ENCODE data around the gene PARK7. TPM values are rescaled to one million over a fixed set of nuclear protein-coding genes. Genes with fewer than 3 reads are reported as not detected.
A peak's percentile ranks its signal among the peaks of the same experiment; 100 is the strongest.
"Not testable (repeated sequence)": the region's sequence is repeated elsewhere in the genome, so short reads cannot be mapped to it uniquely, and the experiment has no call there.

The PARK7 gene
- total RNA-seq, 1 experiment from 2014 or later: 207 TPM

DNA sequence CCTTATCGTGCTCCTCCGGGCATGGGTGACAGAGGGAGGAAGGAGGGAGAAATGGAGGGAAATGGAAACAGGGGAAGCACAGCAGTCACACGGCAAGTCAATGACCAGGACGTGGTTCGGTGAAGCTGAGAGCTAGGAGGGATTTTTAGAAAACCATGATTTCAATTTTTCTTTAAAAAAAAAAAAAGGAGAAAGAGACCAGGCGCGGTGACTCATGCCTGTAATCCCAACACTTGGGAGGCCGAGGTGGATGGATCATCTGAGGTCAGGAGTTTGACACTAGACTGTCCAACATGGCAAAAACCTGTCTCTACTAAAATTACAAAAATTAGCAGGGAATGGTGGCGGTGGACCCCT, 20.1 kb upstream of the PARK7 start:
- DNase-seq: no peak
- peak overlapping the region; percentile 41 for H3K4me3 Mint-ChIP-seq (ENCODE audit: low read depth, unreplicated experiment)
- no peaks in the 10 kb centered on the region for H3K36me3 Mint-ChIP-seq (ENCODE audit: insufficient read depth, unreplicated experiment)
- H3K27ac Mint-ChIP-seq (ENCODE audit: unreplicated experiment): no peak overlapping the region
- H3K4me1 Mint-ChIP-seq (ENCODE audit: low read depth, unreplicated experiment): peaks cover 24% of the 10 kb centered on the region
- CTCF ChIA-PET: interaction anchor here (0.9 kb wide), 1 partner anchor 9 kb away, joined by 4 read pairs; no protein-coding TSS in a partner anchor
- TF ChIP-seq, protein P1, sequence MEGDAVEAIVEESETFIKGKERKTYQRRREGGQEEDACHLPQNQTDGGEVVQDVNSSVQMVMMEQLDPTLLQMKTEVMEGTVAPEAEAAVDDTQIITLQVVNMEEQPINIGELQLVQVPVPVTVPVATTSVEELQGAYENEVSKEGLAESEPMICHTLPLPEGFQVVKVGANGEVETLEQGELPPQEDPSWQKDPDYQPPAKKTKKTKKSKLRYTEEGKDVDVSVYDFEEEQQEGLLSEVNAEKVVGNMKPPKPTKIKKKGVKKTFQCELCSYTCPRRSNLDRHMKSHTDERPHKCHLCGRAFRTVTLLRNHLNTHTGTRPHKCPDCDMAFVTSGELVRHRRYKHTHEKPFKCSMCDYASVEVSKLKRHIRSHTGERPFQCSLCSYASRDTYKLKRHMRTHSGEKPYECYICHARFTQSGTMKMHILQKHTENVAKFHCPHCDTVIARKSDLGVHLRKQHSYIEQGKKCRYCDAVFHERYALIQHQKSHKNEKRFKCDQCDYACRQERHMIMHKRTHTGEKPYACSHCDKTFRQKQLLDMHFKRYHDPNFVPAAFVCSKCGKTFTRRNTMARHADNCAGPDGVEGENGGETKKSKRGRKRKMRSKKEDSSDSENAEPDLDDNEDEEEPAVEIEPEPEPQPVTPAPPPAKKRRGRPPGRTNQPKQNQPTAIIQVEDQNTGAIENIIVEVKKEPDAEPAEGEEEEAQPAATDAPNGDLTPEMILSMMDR (IDR thresholded peaks at IDR 0.05; ENCODE audit: unreplicated experiment): no peak
- no TSS peak for BruUV-seq (replicated peaks)
- intact Hi-C loops (cut with micrococcal nuclease; ENCODE audit: unreplicated experiment): no loop called here
- no peaks in the 10 kb centered on the region for H3K9me3 Mint-ChIP-seq (ENCODE audit: low read depth, unreplicated experiment)
- H3K27me3 Mint-ChIP-seq (ENCODE audit: unreplicated experiment): peaks cover 30% of the 10 kb centered on the region

DNA sequence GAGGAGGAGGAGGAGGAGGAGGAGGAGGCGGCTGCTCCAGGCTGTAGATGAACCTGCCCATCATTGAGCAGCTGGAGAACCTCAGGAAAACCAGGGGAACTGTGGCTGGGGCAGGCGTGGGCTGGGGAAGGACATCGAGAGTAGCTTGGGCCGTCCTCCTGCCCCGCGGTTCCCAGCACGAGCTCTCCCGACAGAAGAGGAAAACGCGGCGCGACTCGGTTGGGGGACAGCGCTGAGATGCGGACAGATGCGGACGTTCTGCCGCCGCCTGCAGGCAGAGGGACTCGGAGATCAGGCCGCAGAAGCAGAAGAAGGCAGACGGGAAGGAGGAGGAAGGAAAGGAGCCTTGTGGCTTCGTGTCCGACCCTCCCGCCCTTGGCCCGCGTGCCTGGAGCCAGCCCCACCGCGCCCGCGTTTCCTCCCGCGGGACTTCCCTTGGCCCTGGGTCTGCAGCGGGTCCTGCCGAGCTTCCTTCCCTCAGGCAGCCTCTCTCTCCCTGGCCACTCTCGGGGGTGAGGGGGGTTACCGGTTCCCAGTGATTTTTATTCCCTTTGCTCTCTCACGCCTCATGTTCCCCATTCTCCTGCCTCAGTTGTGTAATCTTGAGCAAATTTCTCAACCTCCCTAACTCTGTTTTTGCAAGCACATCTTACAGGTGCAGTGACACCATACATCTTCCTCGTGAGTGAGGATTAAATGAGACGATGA, 19.1 kb upstream of the PARK7 start:
- peak; percentile 31 for DNase-seq
- Mint-ChIP-seq H3K36me3 (ENCODE audit: insufficient read depth, unreplicated experiment) (no peaks in the 10 kb centered on the region), H3K27me3 (ENCODE audit: unreplicated experiment) (peaks cover 30% of the 10 kb centered on the region), H3K4me1 (ENCODE audit: low read depth, unreplicated experiment) (peaks cover 24% of the 10 kb centered on the region), H3K27ac (ENCODE audit: unreplicated experiment) (no peak overlapping the region), H3K9me3 (ENCODE audit: low read depth, unreplicated experiment) (no peaks in the 10 kb centered on the region), H3K4me3 (ENCODE audit: low read depth, unreplicated experiment) (peak overlapping the region; percentile 41)
- CTCF ChIA-PET: no interaction called here
- no TSS peak for BruUV-seq (replicated peaks)
- TF ChIP-seq, protein P1 (IDR thresholded peaks at IDR 0.05; ENCODE audit: unreplicated experiment): no peak
- intact Hi-C loops (cut with micrococcal nuclease; ENCODE audit: unreplicated experiment): no loop called here

DNA sequence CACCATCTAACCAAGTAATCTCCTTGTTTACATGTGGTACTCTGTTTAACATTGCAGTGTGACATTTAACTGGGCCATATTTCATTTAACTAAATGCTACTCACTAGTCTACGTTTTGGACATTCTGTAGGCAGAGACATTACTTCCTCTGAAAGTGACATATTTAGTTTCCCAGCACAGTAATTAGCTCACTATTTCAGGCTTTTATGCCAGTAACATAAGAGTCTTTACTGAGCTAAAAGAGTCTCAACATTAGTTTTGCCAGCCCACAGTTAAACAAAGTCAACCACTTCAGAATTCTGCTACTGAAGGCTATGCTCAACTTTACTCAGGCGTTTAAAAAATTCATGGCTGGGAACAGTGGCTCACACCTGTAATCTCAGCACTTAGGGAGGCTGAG, 18.3 kb upstream of the PARK7 start:
- TF ChIP-seq, protein P1 (IDR thresholded peaks at IDR 0.05; ENCODE audit: unreplicated experiment): no peak
- DNase-seq: no peak
- no TSS peak for BruUV-seq (replicated peaks)
- no peak overlapping the region for H3K4me3 Mint-ChIP-seq (ENCODE audit: low read depth, unreplicated experiment)
- no peaks in the 10 kb centered on the region for H3K9me3 Mint-ChIP-seq (ENCODE audit: low read depth, unreplicated experiment)
- peaks cover 24% of the 10 kb centered on the region for H3K4me1 Mint-ChIP-seq (ENCODE audit: low read depth, unreplicated experiment)
- peaks cover 30% of the 10 kb centered on the region for H3K27me3 Mint-ChIP-seq (ENCODE audit: unreplicated experiment)
- CTCF ChIA-PET: no interaction called here
- no peak overlapping the region for H3K27ac Mint-ChIP-seq (ENCODE audit: unreplicated experiment)
- intact Hi-C loops (cut with micrococcal nuclease; ENCODE audit: unreplicated experiment): no loop called here
- no peaks in the 10 kb centered on the region for H3K36me3 Mint-ChIP-seq (ENCODE audit: insufficient read depth, unreplicated experiment)

DNA sequence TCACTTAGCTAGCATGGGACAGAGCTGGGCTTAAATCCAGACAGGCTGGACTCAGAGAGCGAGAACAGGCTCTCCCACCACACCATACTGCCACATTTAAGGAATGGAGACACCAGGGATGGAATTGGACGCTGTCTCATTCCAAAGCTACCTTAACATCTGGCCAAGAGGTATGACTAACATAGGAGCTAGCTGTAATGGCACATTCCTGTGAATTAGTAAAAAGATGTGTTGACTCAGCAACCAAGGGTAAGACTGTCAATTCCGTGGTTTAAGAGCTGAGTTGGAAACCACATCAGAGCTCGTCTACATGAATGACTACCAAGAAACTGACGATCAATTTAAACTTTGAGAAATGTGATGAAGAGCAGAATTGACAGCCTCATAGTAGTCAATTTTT, 12.6 kb upstream of the PARK7 start:
- H3K9me3 Mint-ChIP-seq (ENCODE audit: low read depth, unreplicated experiment): no peaks in the 10 kb centered on the region
- DNase-seq: no peak
- TF ChIP-seq, protein P1 (IDR thresholded peaks at IDR 0.05; ENCODE audit: unreplicated experiment): no peak
- intact Hi-C loops (cut with micrococcal nuclease; ENCODE audit: unreplicated experiment): no loop called here
- no peaks in the 10 kb centered on the region for H3K4me1 Mint-ChIP-seq (ENCODE audit: low read depth, unreplicated experiment)
- H3K36me3 Mint-ChIP-seq (ENCODE audit: insufficient read depth, unreplicated experiment): peaks cover 7% of the 10 kb centered on the region
- peaks cover 19% of the 10 kb centered on the region for H3K27me3 Mint-ChIP-seq (ENCODE audit: unreplicated experiment)
- CTCF ChIA-PET: interaction anchor here (0.7 kb wide), 1 partner anchor 33 kb away, joined by 5 read pairs; no protein-coding TSS in a partner anchor
- H3K27ac Mint-ChIP-seq (ENCODE audit: unreplicated experiment): no peak overlapping the region
- H3K4me3 Mint-ChIP-seq (ENCODE audit: low read depth, unreplicated experiment): no peak overlapping the region
- BruUV-seq (replicated peaks): no TSS peak

DNA sequence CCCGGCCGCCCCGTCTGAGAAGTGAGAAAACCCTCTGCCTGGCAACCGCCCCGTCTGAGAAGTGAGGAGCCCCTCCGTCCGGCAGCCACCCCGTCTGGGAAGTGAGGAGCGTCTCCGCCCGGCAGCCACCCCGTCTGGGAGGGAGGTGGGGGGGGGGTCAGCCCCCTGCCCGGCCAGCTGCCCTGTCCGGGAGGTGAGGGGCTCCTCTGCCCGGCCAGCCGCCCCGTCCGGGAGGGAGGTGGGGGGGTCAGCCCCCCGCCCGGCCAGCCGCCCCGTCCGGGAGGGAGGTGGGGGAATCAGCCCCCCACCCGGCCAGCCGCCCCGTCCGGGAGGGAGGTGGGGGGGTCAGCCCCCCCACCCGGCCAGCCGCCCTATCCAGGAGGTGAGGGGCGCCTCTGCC, 8.7 kb upstream of the PARK7 start:
- H3K4me3 Mint-ChIP-seq (ENCODE audit: low read depth, unreplicated experiment); CTCF ChIA-PET; H3K9me3 Mint-ChIP-seq (ENCODE audit: low read depth, unreplicated experiment); DNase-seq; H3K27ac Mint-ChIP-seq (ENCODE audit: unreplicated experiment); BruUV-seq (replicated peaks); intact Hi-C loops (cut with micrococcal nuclease; ENCODE audit: unreplicated experiment); H3K4me1 Mint-ChIP-seq (ENCODE audit: low read depth, unreplicated experiment): not testable (repeated sequence)
- Mint-ChIP-seq H3K36me3 (ENCODE audit: insufficient read depth, unreplicated experiment) (peaks cover 14% of the 10 kb centered on the region), H3K27me3 (ENCODE audit: unreplicated experiment) (peaks cover 19% of the 10 kb centered on the region)

Data from Calu3 (cell line).